ENCODE measurements around the gene NEGR1. TPM values are rescaled to one million over a fixed set of nuclear protein-coding genes. Genes with fewer than 3 reads are reported as not detected.

The NEGR1 gene
- total and polyA plus RNA-seq, 9 donors: 4.7 to 15.1 (median 9.1) TPM

DNA sequence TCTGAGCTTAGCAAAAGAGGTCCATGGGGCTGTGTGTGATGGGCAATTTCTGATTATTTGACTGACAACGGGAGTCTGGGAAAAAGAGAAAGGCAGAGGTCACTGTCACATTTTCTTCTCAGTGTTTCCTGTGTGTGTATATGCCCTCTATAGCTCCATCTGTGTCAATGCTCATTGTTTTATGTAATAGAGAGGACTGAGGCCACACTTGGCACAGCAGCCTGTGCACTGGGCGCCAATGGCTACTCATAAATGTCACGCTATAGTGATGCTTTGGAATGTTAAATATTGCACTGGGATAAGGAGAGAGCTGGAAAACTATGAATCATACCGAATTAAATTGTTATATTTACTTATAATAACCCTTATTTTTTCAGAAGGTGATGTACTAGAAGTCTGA, 365.4 kb downstream of the NEGR1 start:
- intact Hi-C loops (cut with DNase I): no loop called here
- H3K4me1 ChIP-seq (ENCODE audit: insufficient read depth): no peaks in the 10 kb centered on the region
- no peaks in the 10 kb centered on the region for H3K36me3 ChIP-seq
- no peak for DNase-seq
- H3K9me3 ChIP-seq: no peaks in the 10 kb centered on the region
- 83 to 87% (median 83%) methylated on average over 4 of the region's 4 CpGs for WGBS, 3 donors
- TF ChIP-seq EP300 (IDR thresholded peaks at IDR 0.05) (no peak), POLR2A (IDR thresholded peaks at IDR 0.05) (no peak)
- TF ChIP-seq, protein P1, sequence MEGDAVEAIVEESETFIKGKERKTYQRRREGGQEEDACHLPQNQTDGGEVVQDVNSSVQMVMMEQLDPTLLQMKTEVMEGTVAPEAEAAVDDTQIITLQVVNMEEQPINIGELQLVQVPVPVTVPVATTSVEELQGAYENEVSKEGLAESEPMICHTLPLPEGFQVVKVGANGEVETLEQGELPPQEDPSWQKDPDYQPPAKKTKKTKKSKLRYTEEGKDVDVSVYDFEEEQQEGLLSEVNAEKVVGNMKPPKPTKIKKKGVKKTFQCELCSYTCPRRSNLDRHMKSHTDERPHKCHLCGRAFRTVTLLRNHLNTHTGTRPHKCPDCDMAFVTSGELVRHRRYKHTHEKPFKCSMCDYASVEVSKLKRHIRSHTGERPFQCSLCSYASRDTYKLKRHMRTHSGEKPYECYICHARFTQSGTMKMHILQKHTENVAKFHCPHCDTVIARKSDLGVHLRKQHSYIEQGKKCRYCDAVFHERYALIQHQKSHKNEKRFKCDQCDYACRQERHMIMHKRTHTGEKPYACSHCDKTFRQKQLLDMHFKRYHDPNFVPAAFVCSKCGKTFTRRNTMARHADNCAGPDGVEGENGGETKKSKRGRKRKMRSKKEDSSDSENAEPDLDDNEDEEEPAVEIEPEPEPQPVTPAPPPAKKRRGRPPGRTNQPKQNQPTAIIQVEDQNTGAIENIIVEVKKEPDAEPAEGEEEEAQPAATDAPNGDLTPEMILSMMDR (IDR thresholded peaks at IDR 0.05): no peak
- H3K4me3 ChIP-seq: no peak overlapping the region
- H3K27me3 ChIP-seq: no peaks in the 10 kb centered on the region
- H3K27ac ChIP-seq: no peak overlapping the region

DNA sequence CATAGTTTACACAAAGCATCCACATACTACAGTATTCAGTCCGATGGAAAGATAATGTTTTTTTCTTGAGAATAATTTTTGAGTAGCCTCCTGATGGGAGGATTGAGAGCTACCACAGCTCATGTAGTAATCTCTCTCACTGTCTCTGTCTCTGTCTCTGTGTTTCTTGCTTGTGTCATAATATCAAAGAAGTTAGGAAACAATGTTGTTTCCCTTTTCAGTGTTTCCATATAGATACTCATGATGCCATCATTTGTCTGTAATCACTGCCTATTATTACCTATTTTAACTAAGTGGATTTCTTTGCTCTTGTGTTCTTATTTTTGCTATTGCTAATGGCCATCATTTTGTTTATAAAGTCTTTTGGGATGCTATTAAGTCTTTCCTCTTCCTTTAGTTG, 367.7 kb downstream of the NEGR1 start:
- no peak overlapping the region for H3K4me3 ChIP-seq
- no peaks in the 10 kb centered on the region for H3K9me3 ChIP-seq
- H3K4me1 ChIP-seq (ENCODE audit: insufficient read depth): no peaks in the 10 kb centered on the region
- H3K36me3 ChIP-seq: no peaks in the 10 kb centered on the region
- DNase-seq: no peak
- TF ChIP-seq EP300 (IDR thresholded peaks at IDR 0.05): no peak
- no peak for TF ChIP-seq POLR2A (IDR thresholded peaks at IDR 0.05)
- TF ChIP-seq, protein P1 (IDR thresholded peaks at IDR 0.05): no peak
- 32 to 69% (median 47%) methylated on average over 1 of the region's 1 CpG for WGBS, 3 donors
- intact Hi-C loops (cut with DNase I): no loop called here
- no peaks in the 10 kb centered on the region for H3K27me3 ChIP-seq
- H3K27ac ChIP-seq: no peak overlapping the region

DNA sequence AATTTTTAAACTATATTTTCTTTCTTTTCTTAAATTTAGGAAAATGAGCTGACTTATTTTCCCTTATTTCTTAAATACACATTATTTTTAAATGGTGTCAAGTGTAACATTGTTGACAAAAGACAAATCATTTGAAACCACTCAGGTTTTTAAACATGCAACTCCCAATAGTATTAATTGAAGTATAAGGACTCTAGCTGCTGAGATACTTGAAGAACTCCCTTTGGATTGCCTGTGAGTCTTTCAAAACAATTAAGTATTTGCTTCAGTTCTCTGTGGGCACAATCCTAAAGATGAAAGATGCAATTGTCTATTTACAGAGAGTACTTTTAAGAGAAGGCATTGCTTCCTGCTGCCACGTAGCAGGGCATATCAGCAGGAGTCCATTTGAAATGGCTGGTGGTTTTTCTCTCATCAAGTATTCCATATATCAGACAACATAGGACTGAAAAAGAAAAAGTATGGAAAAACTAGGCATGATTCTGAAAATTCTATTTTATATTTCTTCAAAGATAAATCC, 373.4 kb downstream of the NEGR1 start:
- intact Hi-C loops (cut with DNase I): no loop called here
- no peak overlapping the region for H3K27ac ChIP-seq
- 63 to 88% (median 71%) methylated on average over 1 of the region's 1 CpG for WGBS, 3 donors

DNA sequence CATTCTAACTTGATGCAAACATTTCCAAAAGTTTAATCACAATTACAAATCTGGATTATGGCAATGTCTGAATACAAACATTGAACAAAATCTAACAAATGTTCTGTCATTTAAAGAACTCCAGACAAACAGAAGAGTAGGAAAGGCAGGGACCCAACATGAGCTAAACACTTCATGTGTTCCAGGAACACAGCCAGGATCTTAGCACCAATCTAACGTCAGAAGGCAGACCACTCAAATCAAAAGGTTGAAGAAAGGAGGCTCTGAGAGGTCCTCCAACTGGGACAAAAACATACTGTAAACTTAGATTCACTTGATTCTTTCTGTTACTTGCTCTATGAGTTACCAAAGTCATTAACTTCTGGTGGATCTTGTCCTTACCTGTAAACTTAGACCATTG, 374.0 kb downstream of the NEGR1 start:
- Histone ChIP-seq H3K4me3 (no peak overlapping the region), H3K4me1 (ENCODE audit: insufficient read depth) (no peaks in the 10 kb centered on the region), H3K27ac (no peak overlapping the region), H3K36me3 (no peaks in the 10 kb centered on the region), H3K27me3 (no peaks in the 10 kb centered on the region), H3K9me3 (no peaks in the 10 kb centered on the region)
- intact Hi-C loops (cut with DNase I): no loop called here
- TF ChIP-seq EP300 (IDR thresholded peaks at IDR 0.05): no peak
- TF ChIP-seq, protein P1 (IDR thresholded peaks at IDR 0.05): no peak
- no peak for TF ChIP-seq POLR2A (IDR thresholded peaks at IDR 0.05)
- 25 to 43% (median 30%) methylated on average over 1 of the region's 1 CpG for WGBS, 3 donors
- no peak for DNase-seq

More for the DNA sequence above, 373.4 kb downstream of the NEGR1 start:
- no peaks in the 10 kb centered on the region for H3K36me3 ChIP-seq
- no peaks in the 10 kb centered on the region for H3K9me3 ChIP-seq
- no peaks in the 10 kb centered on the region for H3K4me1 ChIP-seq (ENCODE audit: insufficient read depth)
- no peak overlapping the region for H3K4me3 ChIP-seq
- TF ChIP-seq POLR2A (IDR thresholded peaks at IDR 0.05) (no peak), EP300 (IDR thresholded peaks at IDR 0.05) (no peak)
- TF ChIP-seq, protein P1 (IDR thresholded peaks at IDR 0.05): no peak
- no peaks in the 10 kb centered on the region for H3K27me3 ChIP-seq
- no peak for DNase-seq

All from ovary (tissue), 9 donors.